ENCODE measurements around the gene MS4A4A.

MS4A4A gene

DNA sequence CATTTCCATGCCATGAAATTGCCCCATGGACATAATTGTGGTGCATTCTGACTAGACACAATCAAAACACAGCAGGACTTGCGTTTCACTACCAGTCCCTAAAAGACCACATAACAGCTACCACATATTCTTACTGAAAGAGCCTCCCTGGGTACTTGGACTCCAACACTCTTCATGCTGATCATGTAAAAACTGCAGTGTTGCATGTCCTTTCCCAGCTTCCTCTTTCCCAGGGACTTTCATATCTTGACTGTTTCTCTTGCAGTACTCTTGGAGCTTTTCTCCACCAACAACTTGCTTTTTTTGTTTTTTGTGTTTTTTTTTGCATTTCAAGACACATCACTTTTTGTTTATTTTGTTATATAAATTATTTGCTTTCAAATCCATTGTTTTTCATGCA is 69.5 kb downstream of the MS4A4A start:
- no peak for DNase-seq

DNA sequence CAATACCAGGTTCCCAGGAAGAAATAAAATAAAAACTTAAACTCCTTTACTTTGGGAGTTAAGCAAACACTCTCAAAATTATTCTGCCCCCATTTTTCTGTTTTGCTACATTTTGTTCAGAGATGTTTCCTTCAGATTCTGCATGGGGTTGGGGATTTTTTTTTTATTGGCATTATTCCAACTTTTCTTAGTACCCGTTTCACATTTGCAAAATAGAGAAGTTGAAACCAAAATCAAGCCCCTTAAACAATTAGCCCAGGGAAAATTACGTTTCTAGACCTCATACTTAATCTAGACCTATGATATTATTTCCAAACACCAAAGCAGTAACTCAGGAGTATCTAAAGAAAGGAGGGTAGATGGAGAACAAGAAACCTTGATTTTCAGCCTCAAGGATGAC is 77.3 kb downstream of the MS4A4A start:
- DNase-seq, result no peak

Data from activated CD8-positive, alpha-beta memory T cell treated with anti-CD3 and anti-CD28 coated beads, Interleukin-2, amount 50 U/mL, for 48 hours (primary cell).